Measurements from ENCODE around the gene ILF2.
"Not testable (repeated sequence)": the region's sequence is repeated elsewhere in the genome, so short reads cannot be mapped to it uniquely, and the experiment has no call there.

The ILF2 gene

DNA sequence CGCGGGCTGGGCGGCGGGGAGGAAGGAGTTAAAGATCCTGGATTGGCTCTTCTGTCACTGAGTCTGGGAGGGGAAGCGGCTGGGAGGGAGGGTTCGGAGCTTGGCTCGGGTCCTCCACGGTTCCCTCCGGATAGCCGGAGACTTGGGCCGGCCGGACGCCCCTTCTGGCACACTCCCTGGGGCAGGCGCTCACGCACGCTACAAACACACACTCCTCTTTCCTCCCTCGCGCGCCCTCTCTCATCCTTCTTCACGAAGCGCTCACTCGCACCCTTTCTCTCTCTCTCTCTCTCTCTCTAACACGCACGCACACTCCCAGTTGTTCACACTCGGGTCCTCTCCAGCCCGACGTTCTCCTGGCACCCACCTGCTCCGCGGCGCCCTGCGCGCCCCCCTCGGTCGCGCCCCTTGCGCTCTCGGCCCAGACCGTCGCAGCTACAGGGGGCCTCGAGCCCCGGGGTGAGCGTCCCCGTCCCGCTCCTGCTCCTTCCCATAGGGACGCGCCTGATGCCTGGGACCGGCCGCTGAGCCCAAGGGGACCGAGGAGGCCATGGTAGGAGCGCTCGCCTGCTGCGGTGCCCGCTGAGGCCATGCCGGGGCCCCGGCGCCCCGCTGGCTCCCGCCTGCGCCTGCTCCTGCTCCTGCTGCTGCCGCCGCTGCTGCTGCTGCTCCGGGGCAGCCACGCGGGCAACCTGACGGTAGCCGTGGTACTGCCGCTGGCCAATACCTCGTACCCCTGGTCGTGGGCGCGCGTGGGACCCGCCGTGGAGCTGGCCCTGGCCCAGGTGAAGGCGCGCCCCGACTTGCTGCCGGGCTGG is 7.9 kb upstream of the ILF2 start, which contains the start of gene NPR1:
NPR1 (plus strand) TSS at position 170 of the 818 bp plus-strand sequence; CDS start at position 591, 421 bp downstream.
- DNase-seq = no peak

DNA sequence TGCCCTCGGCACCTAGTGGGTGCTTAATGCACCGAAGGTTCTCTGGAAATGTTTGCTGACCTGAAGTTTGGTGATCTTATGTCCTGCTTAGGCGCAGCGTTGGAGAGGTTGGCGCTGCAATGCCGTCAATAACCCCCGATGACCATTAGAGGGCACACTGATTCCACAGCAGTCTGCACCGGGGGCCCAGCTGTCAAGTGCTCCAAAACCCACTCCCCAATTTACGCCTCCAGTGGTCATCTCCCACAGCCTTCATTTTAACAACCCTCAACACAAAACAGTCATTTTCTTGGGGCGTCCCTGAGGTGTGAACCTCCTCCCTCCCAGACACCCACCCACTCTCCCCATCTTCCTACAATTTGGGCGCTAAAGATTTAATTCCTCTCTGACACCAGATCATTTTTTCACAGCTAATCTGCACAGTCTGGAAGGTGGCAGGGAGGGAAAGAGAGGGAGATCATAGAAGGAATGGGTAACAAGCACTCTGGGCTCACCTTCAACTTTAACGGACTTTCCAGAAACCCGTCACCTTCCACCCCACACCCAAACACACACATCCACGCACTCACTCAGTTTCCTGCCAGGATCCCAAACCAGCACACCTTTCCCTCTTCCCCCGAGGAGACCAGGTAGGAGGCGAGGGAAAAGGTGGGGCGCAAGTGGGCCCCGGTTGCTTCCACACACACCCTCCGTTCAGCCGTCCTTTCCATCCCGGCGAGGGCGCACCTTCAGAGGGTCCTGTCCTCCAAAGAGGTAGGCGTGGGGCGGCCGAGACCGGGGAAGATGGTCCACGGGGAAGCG is 7.1 kb upstream of the ILF2 start:
- peak; percentile 28 for DNase-seq

DNA sequence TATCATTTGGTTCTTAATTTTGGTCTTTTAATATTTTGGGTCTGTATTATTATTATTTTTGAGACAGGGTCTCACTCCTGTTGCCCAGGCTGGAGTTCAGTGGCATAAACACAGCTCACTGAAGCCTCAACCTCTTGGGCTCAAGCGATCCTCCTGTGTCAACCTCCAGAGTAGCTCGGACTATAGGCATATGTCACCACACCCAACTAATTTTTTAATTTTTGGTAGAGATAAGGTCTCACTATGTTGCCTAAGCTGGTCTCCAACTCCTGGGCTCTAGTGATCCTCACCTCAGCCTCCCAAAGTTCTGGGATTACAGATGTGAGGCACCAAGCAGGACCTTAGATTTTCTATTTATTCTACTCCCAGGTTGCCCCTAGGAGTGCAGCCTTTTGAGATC is 2.7 kb upstream of the ILF2 start:
- no peak for DNase-seq

DNA sequence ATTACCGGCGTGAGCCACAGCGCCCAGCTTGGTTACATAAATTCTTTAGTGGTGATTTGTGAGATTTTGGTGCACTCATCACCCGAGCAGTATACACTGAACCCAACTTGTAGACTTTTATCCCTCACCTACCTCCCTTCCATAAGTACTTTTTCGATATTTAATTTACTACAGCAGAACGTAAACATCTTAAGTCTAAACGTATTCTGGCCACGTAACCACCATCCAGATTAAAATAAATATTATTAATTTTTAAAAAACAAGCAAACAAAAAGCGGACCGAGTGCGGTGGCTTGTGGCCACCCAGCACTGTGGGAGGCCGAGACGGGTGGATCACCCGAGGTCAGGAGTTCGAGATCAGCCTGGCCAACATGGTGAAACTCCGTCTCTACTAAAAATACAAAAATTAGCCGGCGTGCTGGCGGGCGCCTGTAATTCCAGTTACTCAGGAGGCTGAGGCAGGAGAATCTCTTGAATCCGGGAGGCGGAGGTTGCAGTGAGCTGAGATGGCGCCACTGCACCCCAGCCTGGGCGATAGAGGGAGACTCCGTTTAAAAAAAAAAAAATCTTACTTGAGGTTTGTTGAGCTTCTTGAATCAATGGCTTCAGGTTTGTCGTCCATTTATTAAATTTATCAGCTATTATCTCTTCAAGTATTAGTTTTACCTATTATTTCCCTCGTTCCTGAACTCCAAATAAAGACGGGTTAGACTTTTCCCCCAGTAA is 998 bp upstream of the ILF2 start:
- DNase-seq = peak; percentile 33

DNA sequence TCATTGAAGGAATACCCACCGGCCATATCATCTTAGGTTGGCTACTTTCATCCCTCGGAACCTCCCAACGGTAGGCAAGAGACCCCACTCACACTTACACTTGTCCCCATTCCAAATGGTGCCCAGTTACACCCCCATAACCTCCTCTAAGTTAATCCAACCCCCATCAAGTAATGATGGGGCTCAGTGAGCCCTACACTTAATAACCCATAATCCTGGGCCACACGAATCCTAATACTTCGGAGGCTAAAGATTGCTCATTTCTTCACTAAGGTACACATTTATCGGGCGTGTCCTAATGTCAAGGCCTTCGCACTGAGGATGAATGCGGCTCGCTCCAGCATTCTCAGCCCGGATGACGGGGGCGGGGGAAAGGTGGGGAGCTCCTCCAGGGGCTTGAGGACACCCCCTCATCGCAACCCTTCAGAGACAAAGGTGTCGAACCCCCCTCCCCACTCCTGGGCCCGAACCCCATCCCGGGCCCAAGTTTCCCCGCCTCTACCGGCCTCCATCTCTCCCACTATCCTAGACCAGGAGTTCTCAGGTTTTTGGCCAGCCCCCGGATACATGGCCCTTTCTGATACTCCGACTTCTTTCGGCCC is 435 bp downstream of the ILF2 start:
- DNase-seq = no peak

DNA sequence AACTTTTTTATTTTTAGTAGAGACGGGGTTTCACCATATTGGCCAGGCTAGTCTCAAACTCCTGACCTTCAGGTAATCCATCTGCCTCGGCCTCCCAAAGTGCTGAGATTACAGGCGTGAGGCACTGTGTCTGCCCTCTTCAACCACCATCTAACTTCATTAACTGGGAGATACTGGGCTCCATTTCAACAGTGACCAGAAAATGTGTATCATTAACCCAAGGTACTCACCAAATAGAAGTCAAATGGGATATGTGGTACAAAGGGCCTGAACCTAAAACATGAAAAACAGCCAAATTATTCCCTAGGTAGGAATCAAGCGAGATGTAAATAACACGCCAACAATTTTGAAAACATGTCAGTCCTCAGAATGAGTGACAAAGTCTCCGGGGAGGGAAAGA is 1.2 kb downstream of the ILF2 start:
- DNase-seq = no peak

DNA sequence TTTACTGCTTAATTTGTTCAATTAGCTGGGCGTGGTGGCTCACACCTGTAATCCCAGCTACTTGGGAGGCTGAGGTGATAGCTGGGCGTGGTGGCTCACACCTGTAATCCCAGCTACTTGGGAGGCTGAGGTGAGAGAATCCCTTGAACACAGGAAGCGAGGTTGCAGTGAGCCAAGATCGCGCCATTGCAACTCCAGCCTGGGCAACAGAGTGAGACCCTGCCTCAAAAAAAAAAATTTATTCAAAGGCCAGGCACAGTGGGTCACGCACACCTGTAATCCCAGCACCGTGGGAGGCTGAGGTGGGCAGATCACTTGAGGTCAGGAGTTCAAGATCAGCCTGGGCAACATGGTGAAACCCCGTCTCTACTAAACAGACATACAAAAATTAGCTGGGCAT is 2.1 kb downstream of the ILF2 start:
- not testable (repeated sequence) for DNase-seq

DNA sequence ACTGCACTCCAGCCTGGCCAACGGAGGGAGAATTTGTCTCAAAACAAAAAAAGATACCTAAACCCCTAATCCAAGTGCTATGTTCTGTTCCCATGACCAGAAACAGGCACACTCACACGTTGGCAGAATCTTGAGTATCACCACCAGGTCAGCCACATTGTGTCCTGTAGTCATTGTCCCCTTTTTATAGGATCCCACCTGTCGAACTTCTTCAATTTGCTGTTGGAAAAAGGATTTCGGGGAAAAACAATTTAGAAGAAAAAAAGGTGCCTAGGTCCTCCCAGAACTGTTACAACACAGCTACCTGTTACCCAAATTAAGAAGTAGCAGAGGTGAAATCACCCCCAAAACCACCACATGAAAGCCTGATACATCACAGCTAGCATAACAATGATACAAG is 3.4 kb downstream of the ILF2 start:
- DNase-seq = no peak

DNA sequence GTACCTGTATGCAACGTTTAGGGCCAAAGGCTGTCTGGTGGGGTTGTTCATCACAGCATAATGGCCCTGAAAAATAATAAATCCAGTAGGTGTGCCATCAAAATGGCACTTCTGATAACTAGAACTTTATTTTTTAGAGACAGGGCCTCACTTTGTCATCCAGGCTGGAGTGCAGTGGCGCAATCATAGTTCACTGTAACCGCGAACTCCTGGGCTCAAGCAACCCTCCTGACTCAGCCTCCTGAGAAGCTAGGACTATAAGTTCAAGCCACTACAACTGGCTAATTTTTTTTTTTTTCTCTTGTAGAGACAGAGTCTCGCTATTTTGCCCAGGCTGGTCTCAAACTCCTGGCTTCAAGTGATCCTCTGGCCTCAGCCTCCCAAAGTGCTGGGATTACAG is 7.6 kb downstream of the ILF2 start:
- no peak for DNase-seq

DNA sequence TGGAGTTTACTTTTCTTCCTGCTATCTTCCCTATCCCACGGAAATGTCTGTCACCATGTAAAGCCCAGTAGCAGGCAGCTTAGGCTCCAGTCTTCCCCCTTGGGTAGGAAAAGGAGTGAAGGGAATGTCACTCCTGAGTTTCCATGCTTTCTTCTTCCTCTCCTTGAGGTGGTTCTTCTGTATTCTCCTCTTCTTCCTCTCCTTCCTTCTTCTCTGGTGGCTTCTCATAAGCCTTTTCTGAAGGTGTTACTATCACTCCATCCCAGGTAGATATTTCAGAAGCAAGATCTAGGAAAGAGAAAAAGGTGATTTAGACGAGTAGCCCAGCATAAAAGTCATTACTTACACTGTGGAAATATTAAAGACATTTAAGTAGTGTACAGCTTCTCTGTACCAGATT is 8.5 kb downstream of the ILF2 start:
- no peak for DNase-seq

DNA sequence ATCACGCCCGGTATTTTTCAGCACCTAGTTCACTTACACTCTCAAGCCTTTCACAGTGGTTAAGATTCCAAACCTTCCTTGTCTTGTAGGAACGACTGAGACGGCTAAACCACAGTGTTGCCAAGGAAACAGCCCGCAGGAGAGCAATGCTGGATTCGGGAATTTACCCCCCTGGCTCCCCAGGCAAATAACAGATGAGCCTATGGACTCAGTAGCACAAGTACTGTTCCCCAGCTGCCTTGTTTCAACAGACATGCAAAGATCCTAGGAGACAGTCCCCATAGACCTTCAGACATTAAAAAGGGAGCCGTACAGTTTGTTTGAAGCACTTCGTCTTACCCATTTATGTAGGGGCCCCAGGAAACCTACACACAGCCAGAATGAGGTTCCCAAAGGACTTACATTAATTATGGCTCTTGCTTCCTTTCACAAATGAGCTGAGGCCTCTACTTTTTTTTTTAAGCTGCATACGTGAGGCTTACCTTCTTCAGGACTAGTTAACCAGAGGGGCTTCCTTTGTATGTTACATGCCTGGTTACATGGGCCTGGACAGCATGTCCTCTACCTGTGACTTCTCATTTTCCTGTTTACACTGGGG is 9.6 kb downstream of the ILF2 start:
- DNase-seq = no peak

DNA sequence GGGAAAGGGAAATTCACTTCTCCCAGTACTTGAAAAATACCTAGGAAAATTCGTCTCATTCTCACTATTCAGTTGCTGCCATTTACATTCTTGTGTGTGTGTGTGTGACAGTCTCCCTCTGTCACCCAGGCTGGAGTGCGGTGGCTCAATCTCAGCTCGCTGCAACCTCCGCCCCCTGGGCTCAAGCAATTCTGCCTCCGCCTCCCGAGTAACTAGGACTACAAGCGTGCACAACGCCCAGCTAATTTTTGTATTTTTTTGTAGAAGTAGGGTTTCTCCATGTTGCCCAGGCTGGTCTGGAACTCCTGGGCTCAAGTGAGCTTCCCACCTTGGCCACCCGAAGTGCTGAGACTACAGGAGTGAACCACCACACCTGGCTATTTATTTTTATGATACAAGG is 11.1 kb downstream of the ILF2 start:
- DNase-seq = no peak

DNA sequence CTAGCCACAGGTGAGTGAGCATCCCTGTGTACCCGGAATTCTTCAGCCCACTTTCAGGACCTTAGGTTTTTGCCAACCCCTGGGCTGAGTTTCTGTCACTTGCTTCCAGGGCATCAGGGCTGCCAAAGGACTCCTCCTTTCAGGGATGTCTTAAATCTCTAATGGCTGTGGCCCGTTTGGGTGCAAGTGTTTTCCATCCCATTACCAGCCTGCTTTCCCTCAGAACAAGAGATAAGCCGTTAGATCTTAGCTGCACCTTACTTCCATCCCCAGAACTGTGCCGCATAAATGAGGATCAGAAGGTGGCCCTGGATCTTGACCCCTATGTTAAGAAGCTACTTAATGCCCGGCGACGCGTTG is 11.6 kb downstream of the ILF2 start:
- no peak for DNase-seq

DNA sequence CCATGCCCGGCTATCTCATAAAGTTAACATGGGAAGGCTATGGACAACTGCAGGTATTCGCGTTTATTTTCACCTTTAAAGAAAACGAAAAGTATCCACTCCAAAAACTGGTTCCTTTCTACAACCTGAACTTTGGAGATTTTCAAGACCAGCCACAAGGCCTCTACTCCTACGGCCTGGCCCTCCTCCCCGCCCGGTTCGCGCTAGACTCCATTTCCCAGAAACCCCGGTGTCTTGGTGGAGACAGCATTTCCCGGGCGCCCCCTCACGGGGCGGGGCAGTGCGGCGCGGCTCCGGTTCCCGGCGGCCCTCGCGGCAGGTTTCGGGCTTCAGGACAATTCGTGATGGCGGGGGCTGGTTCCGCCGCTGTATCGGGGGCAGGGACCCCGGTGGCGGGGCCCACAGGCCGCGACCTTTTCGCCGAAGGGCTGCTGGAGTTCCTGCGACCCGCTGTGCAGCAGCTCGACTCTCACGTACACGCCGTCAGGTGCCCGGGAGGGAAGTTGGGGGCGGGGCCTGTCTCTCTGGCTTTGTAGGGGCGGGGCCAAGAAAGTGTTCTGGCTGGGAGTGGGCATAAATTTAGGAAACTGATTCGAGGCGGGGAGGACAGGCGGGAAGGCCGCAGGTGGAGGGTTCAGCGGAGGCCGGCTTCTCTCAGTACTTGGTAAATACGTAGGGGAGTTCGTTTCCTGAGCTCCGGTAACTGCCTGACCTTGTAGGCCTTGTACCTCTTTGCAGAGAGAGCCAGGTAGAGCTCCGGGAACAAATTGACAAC is 12.2 kb downstream of the ILF2 start, which contains the start of gene SNAPIN:
SNAPIN (plus strand) TSS at position 304 of the 775 bp plus-strand sequence; CDS start at position 345, 41 bp downstream.
- peak; percentile 88 for DNase-seq

DNA sequence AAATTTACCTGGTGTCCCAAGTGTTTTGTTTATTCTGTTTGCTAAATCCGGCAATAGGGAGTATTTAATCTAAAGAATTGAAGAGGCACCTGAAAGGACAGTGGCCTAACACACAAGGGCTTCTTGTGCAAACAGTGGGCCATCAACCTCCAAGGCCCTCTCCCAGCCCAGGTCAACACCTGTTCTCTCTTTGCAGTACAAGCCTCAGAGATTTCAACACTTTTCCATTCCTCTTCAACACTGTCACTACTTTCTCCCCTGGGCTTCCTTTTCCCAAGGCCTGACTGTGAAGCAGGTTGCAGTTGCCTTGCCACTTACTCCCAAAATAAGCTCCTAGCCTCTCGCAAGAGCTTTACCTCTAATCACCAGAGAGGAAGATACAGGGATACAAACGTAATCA is 15.5 kb downstream of the ILF2 start:
- no peak for DNase-seq

DNA sequence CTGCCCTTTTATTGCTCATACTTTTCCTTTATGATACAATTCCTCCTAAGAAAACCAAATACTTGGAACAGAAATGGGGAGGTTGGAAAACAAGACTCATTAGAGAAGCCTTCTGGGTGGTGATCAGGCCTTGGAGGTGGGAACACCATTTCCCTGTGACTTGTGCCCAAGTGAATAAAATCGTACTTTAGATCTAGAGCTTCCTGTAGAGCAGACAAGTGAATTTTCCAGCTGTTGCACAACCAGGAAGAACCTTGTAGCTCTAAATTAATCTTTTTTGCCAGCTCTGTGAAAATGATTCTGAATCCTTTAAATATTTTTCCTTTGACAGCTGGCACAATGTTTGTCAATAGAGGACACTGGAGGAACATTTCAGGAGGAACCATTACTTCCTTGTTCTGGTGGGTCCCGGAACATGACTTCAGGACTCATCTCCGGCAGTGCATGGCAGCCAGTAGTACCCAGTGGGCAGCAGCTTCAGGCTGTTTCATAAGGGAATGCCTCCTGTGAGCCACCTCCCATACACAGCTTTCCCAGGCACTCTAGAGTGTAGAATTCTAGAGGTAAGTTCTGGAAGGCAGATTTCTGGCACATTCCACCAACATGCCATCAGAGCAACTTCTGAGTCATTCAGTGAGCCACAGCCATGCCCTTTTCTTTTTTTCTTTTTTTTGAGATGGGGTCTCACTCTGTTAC is 17.8 kb downstream of the ILF2 start:
- DNase-seq = no peak

DNA sequence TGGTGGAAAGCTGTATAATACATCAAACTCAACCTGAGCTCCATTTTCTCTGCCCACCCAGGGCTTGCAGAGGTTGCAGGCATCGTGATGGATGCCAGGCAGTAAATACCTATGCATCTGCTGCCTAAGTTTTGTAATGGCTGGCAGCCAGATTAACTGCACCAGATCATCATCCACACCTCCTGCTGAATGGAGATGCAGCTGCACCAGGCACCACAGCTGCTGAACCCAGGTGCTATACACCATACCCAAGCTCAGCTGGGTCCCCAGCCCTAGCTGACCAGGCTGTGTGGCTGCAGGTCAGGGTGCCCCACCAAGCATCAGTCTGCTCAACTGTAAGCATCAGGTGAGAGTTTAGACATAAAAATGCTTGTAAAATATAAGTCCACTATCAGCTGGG is 19.0 kb downstream of the ILF2 start:
- DNase-seq = no peak

DNA sequence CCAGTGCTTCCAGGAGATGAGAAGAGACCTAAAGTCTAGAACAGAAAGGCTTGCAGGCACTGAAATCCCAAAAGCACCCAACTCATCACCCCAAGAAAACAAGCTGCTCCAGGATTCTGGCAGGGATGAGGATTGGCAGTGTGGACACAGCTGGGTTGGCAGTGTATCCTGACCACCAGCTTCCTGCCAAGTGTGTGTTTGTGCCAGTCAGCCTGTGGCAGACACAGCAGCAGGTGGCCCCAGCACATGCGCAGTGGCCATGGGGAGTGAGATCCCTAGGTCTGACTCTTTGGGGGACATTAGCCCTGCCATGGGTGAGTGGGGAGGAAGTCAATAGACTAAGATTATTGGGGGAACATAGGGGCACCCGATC is 20.9 kb downstream of the ILF2 start:
- DNase-seq = no peak

DNA sequence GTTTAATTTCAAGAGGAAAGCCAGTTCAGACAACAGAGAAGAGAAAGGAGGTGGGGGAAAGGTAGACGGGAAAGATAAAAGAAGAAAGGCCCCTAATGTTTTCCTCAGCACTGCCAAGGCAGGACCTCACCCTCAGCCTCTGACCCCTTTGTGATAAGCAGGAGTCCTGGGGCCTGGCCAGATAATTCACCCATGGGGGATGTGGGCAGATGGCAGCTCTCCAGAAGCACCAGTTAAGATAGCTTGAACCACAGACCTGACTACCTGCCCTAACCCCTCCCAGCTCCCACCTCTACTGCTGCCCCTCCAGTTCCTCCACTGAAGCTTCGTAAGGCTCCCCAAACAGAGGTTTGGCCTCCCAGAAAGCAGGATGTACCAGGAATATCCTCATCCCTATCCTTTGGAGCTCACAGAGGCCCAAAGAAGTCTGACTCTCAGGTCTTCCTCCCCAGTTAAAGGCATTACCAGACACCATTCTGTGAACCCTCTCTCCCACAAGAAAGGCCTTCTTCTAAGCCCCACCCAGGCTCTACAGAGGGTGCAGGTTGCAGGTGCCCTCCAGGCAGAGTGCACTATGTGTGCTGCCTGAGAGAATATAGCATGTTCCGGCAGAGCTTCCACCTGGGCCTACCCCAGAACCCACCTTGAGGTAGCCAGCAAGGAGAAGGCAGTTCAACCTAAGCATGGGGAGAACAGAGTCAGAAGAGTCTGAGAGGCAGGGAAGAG is 21.5 kb downstream of the ILF2 start:
- peak; percentile 37 for DNase-seq

DNA sequence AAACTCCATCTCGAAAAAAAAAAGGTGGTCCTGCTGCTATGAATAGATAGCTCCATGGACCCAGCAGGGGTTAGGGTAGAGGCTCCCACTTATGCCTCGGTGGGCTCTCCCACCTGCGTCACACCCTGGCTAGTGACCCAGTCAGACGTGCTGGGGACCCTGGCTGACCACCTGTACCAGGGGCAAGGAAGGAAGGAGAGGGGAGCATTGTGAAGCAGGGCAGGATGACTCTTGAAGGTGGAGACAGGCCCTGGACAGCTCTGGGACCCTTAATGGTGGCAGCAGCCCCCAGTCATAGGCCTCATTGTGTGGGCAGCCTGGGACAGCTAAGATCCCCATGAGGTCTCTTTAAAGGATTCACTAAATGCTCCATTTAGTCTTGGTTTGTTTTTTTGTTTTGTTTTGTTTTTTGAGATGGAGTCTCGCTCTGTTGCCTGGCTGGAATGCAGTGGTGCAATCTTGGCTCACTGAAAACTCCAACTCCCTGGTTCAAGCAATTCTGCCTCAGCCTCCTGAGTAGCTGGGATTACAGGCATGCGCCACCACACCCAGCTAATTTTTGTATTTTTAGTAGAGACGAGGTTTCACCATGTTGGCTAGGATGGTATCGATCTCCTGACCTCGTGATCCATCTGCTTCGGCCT is 22.7 kb downstream of the ILF2 start:
- no peak for DNase-seq

Data from activated gamma-delta T cell treated with Interleukin-2 at 50 U/mL for 16 hours (primary cell).